ENCODE data around the gene LCE1D.

The LCE1D gene

DNA sequence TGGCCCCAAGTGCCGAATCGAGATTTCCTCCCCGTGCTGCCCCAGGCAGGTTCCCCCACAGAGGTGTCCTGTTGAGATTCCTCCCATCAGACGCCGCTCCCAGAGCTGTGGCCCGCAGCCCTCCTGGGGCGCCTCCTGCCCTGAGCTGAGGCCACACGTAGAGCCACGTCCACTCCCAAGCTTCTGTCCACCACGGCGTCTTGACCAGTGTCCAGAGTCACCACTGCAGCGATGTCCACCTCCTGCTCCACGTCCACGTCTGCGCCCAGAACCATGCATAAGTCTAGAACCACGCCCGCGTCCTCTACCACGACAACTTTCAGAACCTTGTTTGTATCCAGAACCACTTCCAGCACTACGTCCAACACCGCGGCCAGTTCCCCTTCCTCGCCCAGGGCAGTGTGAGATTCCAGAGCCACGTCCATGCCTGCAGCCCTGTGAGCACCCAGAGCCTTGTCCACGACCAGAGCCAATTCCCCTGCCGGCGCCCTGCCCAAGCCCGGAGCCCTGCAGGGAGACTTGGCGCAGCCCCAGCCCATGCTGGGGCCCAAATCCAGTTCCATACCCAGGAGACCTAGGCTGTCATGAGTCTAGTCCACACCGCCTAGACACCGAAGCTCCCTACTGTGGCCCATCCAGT is 35.9 kb upstream of the LCE1D start:
- H3K9ac ChIP-seq, result no peak overlapping the region
- H3K27me3 ChIP-seq (ENCODE audit: insufficient read depth, low read depth), result no peaks in the 10 kb centered on the region
- H3K79me2 ChIP-seq (ENCODE audit: insufficient read depth, low read depth), result no peaks in the 10 kb centered on the region
- TF ChIP-seq, protein P1, sequence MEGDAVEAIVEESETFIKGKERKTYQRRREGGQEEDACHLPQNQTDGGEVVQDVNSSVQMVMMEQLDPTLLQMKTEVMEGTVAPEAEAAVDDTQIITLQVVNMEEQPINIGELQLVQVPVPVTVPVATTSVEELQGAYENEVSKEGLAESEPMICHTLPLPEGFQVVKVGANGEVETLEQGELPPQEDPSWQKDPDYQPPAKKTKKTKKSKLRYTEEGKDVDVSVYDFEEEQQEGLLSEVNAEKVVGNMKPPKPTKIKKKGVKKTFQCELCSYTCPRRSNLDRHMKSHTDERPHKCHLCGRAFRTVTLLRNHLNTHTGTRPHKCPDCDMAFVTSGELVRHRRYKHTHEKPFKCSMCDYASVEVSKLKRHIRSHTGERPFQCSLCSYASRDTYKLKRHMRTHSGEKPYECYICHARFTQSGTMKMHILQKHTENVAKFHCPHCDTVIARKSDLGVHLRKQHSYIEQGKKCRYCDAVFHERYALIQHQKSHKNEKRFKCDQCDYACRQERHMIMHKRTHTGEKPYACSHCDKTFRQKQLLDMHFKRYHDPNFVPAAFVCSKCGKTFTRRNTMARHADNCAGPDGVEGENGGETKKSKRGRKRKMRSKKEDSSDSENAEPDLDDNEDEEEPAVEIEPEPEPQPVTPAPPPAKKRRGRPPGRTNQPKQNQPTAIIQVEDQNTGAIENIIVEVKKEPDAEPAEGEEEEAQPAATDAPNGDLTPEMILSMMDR (conservative IDR thresholded peaks at IDR 0.05; ENCODE audit: low read depth, low read length), result no peak
- no peaks in the 10 kb centered on the region for H3K36me3 ChIP-seq (ENCODE audit: insufficient read depth)
- no peaks in the 10 kb centered on the region for H3K4me1 ChIP-seq (ENCODE audit: low read depth, poor library complexity, severe bottlenecking)
- no peak overlapping the region for H3K4me2 ChIP-seq
- H4K20me1 ChIP-seq (ENCODE audit: insufficient read depth), result no peaks in the 10 kb centered on the region
- no peak overlapping the region for H3K4me3 ChIP-seq (IDR thresholded peaks at IDR 0.05; ENCODE audit: insufficient read depth, low read depth, low read length)
- H3K27ac ChIP-seq, result no peak overlapping the region
- no peak overlapping the region for H2AFZ ChIP-seq (ENCODE audit: low read depth)

DNA sequence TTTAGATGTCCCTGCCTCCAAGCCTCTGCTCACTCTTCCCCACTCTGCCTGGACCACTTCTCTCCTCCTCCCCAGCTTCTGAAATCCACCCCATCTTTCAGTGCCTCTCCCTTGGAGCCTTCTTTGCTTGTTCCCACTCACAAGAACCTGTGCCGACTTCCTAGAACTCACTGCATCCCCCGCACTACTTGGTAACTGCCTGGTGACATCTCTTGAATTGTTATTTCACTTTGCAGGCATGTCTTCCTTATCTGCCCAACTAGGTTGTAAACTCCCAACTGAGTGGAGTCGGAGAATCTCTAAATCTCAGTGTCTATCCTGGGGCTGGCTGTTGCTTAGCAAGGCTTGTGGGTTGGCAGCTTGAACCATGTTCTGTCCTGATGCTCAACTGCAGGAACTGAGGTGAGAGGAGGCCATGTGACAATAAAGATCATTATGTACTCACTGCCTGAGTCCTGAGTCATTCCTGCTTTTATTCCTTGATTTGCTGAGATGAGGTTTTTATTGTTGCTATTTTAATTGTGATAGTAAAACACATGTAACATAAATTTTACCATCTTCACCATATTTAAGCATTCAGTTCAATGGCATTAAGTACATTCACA is 34.8 kb upstream of the LCE1D start:
- Histone ChIP-seq H3K4me1 (ENCODE audit: low read depth, poor library complexity, severe bottlenecking) (no peaks in the 10 kb centered on the region), H3K4me2 (no peak overlapping the region), H3K27me3 (ENCODE audit: insufficient read depth, low read depth) (no peaks in the 10 kb centered on the region), H3K4me3 (IDR thresholded peaks at IDR 0.05; ENCODE audit: insufficient read depth, low read depth, low read length) (no peak overlapping the region), H4K20me1 (ENCODE audit: insufficient read depth) (no peaks in the 10 kb centered on the region), H3K27ac (no peak overlapping the region), H3K9ac (no peak overlapping the region), H3K79me2 (ENCODE audit: insufficient read depth, low read depth) (no peaks in the 10 kb centered on the region), H2AFZ (ENCODE audit: low read depth) (no peak overlapping the region), H3K36me3 (ENCODE audit: insufficient read depth) (no peaks in the 10 kb centered on the region)
- TF ChIP-seq, protein P1 (conservative IDR thresholded peaks at IDR 0.05; ENCODE audit: low read depth, low read length), result no peak

DNA sequence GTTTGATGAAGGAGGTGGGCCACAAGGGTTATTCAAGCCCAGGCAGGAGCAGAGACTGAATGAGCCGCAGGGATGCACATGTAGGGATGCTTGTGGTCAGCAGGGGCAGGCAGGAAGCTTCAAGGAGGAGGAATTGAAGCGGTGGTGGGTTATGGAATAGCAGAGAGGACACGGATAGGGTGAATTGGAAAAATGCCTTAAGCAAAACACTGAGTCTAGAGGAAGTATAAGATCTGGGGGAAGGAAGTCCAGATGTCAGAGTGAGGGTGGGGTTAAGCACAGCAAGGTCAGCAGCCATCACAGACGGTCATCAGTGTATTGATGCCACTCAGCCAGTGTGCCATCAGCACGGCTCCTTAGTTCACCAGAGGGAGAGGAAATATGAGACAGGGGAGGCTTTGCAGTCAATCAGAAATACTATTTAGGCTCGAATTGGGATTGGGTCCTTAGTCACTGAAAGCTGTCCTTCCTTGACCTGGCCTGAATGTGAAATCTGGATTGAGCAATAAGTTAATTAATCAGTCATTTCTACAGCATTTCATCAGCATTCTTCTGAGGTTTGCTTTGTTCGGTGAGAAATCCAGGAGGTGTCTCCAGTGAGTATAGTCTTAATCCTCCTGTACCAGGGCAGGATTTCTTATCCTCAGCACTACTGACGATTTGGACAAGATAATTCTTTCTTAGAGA is 27.5 kb upstream of the LCE1D start:
- Histone ChIP-seq H3K9ac (no peak overlapping the region), H3K27ac (no peak overlapping the region), H3K36me3 (ENCODE audit: insufficient read depth) (no peaks in the 10 kb centered on the region), H3K27me3 (ENCODE audit: insufficient read depth, low read depth) (no peaks in the 10 kb centered on the region), H3K4me2 (no peak overlapping the region), H2AFZ (ENCODE audit: low read depth) (no peak overlapping the region), H3K4me3 (IDR thresholded peaks at IDR 0.05; ENCODE audit: insufficient read depth, low read depth, low read length) (no peak overlapping the region), H4K20me1 (ENCODE audit: insufficient read depth) (no peaks in the 10 kb centered on the region), H3K4me1 (ENCODE audit: low read depth, poor library complexity, severe bottlenecking) (no peaks in the 10 kb centered on the region), H3K79me2 (ENCODE audit: insufficient read depth, low read depth) (no peaks in the 10 kb centered on the region)
- TF ChIP-seq, protein P1 (conservative IDR thresholded peaks at IDR 0.05; ENCODE audit: low read depth, low read length), result no peak

DNA sequence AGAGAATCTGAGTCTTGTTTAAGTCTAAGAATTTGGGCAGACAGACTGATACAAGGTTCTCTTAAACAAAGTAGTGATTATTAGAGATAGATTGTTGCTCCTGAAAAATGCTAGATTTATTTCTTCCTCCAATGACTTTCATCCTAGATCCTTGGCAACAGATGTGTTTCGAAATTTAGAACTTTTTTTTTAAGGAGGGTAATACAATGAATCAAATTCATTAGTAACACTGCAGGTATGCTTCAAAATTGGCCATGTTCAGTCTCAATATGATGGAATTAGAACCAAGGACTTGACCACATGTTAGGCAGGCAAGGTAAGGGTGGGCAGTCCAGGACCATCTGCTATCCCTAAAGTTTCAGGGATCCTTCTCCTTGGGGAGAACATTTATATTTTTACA is 26.1 kb upstream of the LCE1D start:
- no peaks in the 10 kb centered on the region for H3K79me2 ChIP-seq (ENCODE audit: insufficient read depth, low read depth)
- no peak overlapping the region for H3K27ac ChIP-seq
- H2AFZ ChIP-seq (ENCODE audit: low read depth), result no peak overlapping the region
- no peaks in the 10 kb centered on the region for H4K20me1 ChIP-seq (ENCODE audit: insufficient read depth)
- no peaks in the 10 kb centered on the region for H3K36me3 ChIP-seq (ENCODE audit: insufficient read depth)
- no peak overlapping the region for H3K4me3 ChIP-seq (IDR thresholded peaks at IDR 0.05; ENCODE audit: insufficient read depth, low read depth, low read length)
- TF ChIP-seq, protein P1 (conservative IDR thresholded peaks at IDR 0.05; ENCODE audit: low read depth, low read length), result no peak
- H3K9ac ChIP-seq, result no peak overlapping the region
- no peaks in the 10 kb centered on the region for H3K27me3 ChIP-seq (ENCODE audit: insufficient read depth, low read depth)
- H3K4me2 ChIP-seq, result no peak overlapping the region
- H3K4me1 ChIP-seq (ENCODE audit: low read depth, poor library complexity, severe bottlenecking), result no peaks in the 10 kb centered on the region

Measured in KMS-11 (cell line).